SK-N-SH (cell line): ENCODE results near the gene RRP15. TPM values are rescaled to one million over a fixed set of nuclear protein-coding genes. Genes with fewer than 3 reads are reported as not detected.

Experiments used
- CTCF ChIA-PET: fragments of 300-600, 350-600 bp; formaldehyde crosslinking; extraction: SDS; loops from one replicate; lab custom pipeline; 2021; lab: Yijun Ruan, JAX
- POLR2A ChIA-PET: fragments of 350-600 bp; sonication (Branson Sonifier 250); formaldehyde crosslinking; extraction: SDS; loops from one replicate; lab custom pipeline; 2020; ENCODE audit warnings: antibody characterized with exemption, inconsistent platforms; lab: Yijun Ruan, JAX
- DNase-seq: peaks from one replicate; pipeline ENCODE4 v3.0.0; 2012
- H2AFZ ChIP-seq: fragments of 200-600 bp; sonication (generic); 2 replicates; pipeline ENCODE4 v1.8.1; 2016; ENCODE audit warnings: antibody characterized with exemption, mild to moderate bottlenecking, low read depth
- H3F3A ChIP-seq: fragments of 200-600 bp; sonication (generic); replicated peaks from 2 replicates; pipeline ENCODE3; 2016; ENCODE audit warnings: antibody characterized with exemption, mild to moderate bottlenecking; ENCODE audit not compliant: insufficient read depth
- H3K27ac ChIP-seq, 2 experiments: fragments of 200-500 bp in 1 of 2; fragments of 200-600 bp in 1 of 2; sonication (Bioruptor generic) in 1 of 2; sonication (generic), shearing (Covaris generic) in 1 of 2; 2 replicates each; pipeline versions ENCODE4 v1.5.1 to v1.6.1; 2014 to 2016; ENCODE audit warnings: low read depth in 2 of 2, inconsistent platforms in 1 of 2, low read length in 1 of 2, mild to moderate bottlenecking in 1 of 2, mixed read lengths in 1 of 2
- H3K27me3 ChIP-seq: fragments of 200-600 bp; sonication (generic), shearing (Covaris generic); 2 replicates; pipeline ENCODE4 v1.6.1; 2016; ENCODE audit warnings: mixed run types; ENCODE audit not compliant: insufficient read depth
- H3K36me3 ChIP-seq, 2 experiments: fragments of 200-500 bp in 1 of 2; fragments of 200-600 bp in 1 of 2; sonication (Bioruptor generic) in 1 of 2; sonication (generic) in 1 of 2; replicated peaks in 1 of 2; 2 replicates each; pipeline versions ENCODE3 to v1.5.1; 2014 to 2016; ENCODE audit warnings: low read length in 1 of 2, mild to moderate bottlenecking in 1 of 2; ENCODE audit not compliant: insufficient read depth in 2 of 2, control insufficient read depth in 1 of 2
- H3K4me1 ChIP-seq, 2 experiments: fragments of 200-500 bp in 1 of 2; fragments of 200-600 bp in 1 of 2; sonication (Bioruptor generic) in 1 of 2; sonication (generic), shearing (Covaris generic) in 1 of 2; 2 replicates each; pipeline versions ENCODE4 v1.5.1 to v1.6.1; 2014 to 2016; ENCODE audit warnings: low read depth in 1 of 2, low read length in 1 of 2, mixed run types in 1 of 2; ENCODE audit not compliant: insufficient read depth in 2 of 2, control insufficient read depth in 1 of 2
- H3K4me2 ChIP-seq: fragments of 200-600 bp; sonication (generic), shearing (Covaris generic); 2 replicates; pipeline ENCODE4 v1.6.1; 2017; ENCODE audit warnings: mixed run types
- H3K4me3 ChIP-seq, 2 experiments: fragments of 200-500 bp in 1 of 2; fragments of 200-600 bp in 1 of 2; sonication (Bioruptor generic) in 1 of 2; sonication (generic), shearing (Covaris generic) in 1 of 2; 2 replicates each; pipeline versions ENCODE4 v1.5.1 to v1.8.1; 2014 to 2016; ENCODE audit warnings: low read depth in 2 of 2, inconsistent platforms in 1 of 2, low read length in 1 of 2, mild to moderate bottlenecking in 1 of 2, mixed read lengths in 1 of 2, moderate library complexity in 1 of 2
- H3K79me2 ChIP-seq: fragments of 200-600 bp; sonication (generic); 2 replicates; pipeline ENCODE4 v1.8.1; 2017; ENCODE audit warnings: mild to moderate bottlenecking; ENCODE audit not compliant: insufficient read depth
- H3K9ac ChIP-seq: fragments of 200-600 bp; sonication (generic); 2 replicates; pipeline ENCODE4 v1.6.1; 2017; ENCODE audit warnings: mixed run types
- H3K9me2 ChIP-seq: fragments of 200-600 bp; sonication (generic); 2 replicates; pipeline ENCODE4 v1.6.1; 2017; ENCODE audit warnings: mixed run types
- H3K9me3 ChIP-seq: fragments of 200-600 bp; sonication (generic); 2 replicates; pipeline ENCODE4 v1.6.1; 2017; ENCODE audit warnings: mixed run types, mild to moderate bottlenecking, moderate library complexity
- H4K20me1 ChIP-seq: fragments of 200-600 bp; sonication (generic); 2 replicates; pipeline ENCODE4 v1.6.1; 2017; ENCODE audit warnings: mild to moderate bottlenecking, mixed run types; ENCODE audit not compliant: insufficient read depth
- CHD2 ChIP-seq: fragments of 150-350 bp; IDR thresholded peaks from 2 replicates; pipeline ENCODE4 v1.6.1; 2018; ENCODE audit warnings: low read length; ENCODE audit not compliant: partially characterized antibody
- EP300 ChIP-seq, 2 experiments: IDR thresholded peaks; 2 replicates each; pipeline versions ENCODE4 v1.4.0 to v1.6.1; 2012; ENCODE audit warnings: borderline replicate concordance in 1 of 2, low read depth in 1 of 2, low read length in 1 of 2
- EZH2phosphoT487 ChIP-seq: fragments of 200-600 bp; sonication (generic); IDR thresholded peaks from 2 replicates; pipeline ENCODE4 v1.6.1; 2017; ENCODE audit warnings: low read depth, mixed run types, mild to moderate bottlenecking, antibody characterized with exemption, moderate library complexity, borderline replicate concordance
- FOSL2 ChIP-seq: IDR thresholded peaks from 2 replicates; pipeline ENCODE4 v1.4.0; 2012; ENCODE audit warnings: low read depth, mild to moderate bottlenecking, moderate library complexity, borderline replicate concordance
- GABPA ChIP-seq: IDR thresholded peaks from 2 replicates; pipeline ENCODE4 v1.4.0; 2012; ENCODE audit warnings: low read depth, mild to moderate bottlenecking
- POLR2AphosphoS5 ChIP-seq: IDR thresholded peaks from 2 replicates; pipeline ENCODE4 v1.6.1; 2012; ENCODE audit warnings: low read depth, low read length
- RAD21 ChIP-seq: IDR thresholded peaks from 2 replicates; pipeline ENCODE4 v1.6.1; 2012; ENCODE audit warnings: mild to moderate bottlenecking, low read length
- RCOR1 ChIP-seq: fragments of 150-350 bp; IDR thresholded peaks from 2 replicates; pipeline ENCODE4 v1.6.1; 2017; ENCODE audit warnings: antibody characterized with exemption, low read length
- REST ChIP-seq: IDR thresholded peaks from 2 replicates; pipeline ENCODE4 v1.6.1; 2012; ENCODE audit warnings: mild to moderate bottlenecking, low read depth, low read length, moderate library complexity
- TAF1 ChIP-seq: IDR thresholded peaks from 2 replicates; pipeline ENCODE4 v1.6.1; 2012; ENCODE audit warnings: low read depth, mild to moderate bottlenecking, low read length, moderate library complexity, borderline replicate concordance
- TEAD4 ChIP-seq: IDR thresholded peaks from 2 replicates; pipeline ENCODE4 v1.4.0; 2012; ENCODE audit warnings: mild to moderate bottlenecking, borderline replicate concordance; ENCODE audit not compliant: insufficient read depth
- USF2 ChIP-seq: fragments of 150-350 bp; IDR thresholded peaks from 2 replicates; pipeline ENCODE4 v1.6.1; 2017; ENCODE audit warnings: antibody characterized with exemption, low read length, low read depth, borderline replicate concordance
- WGBS: methylation state at CpG from one replicate; pipeline ENCODE4 v1.1.6; 2017; ENCODE audit warnings: low lambda C conversion rate; 5-methylcytosine and 5-hydroxymethylcytosine counted together
- polyA plus RNA-seq, 3 experiments: library from polyadenylated mRNA; depleted of rRNA; stranded (reverse); fragments of >200 nt; gene quantifications; 2 replicates each; pipeline ENCODE4 v1.2.3, GENCODE V29; 2012
- TF ChIP-seq, protein P1 (sequence below): IDR thresholded peaks from 2 replicates; pipeline ENCODE4 v1.4.0; 2012; ENCODE audit warnings: low read depth

RRP15 gene
- polyA plus RNA-seq, 1 of the 3 experiments (the other 2 are of a cell fraction), result 2.1 TPM

GRCh38 chr1:218272366-218272765 lies 12.7 kb upstream of the RRP15 start:
- Histone ChIP-seq H3K9me3 (no peaks in the 10 kb centered on the region), H3K4me3 (no peak overlapping the region), H3K4me1 (no peaks in the 10 kb centered on the region), H3K27me3 (no peaks in the 10 kb centered on the region), H3K36me3 (no peaks in the 10 kb centered on the region), H3K4me2 (no peak overlapping the region), H2AFZ (no peak overlapping the region), H3K9me2 (0 out of 2 replicates have a peak, but pooled peaks cover under 1% of the 10 kb centered on the region), H3K9ac (no peak overlapping the region), H3K27ac (no peak overlapping the region), H3F3A (no peaks in the 10 kb centered on the region), H4K20me1 (no peaks in the 10 kb centered on the region), H3K79me2 (no peaks in the 10 kb centered on the region)
- TF ChIP-seq, protein P1, sequence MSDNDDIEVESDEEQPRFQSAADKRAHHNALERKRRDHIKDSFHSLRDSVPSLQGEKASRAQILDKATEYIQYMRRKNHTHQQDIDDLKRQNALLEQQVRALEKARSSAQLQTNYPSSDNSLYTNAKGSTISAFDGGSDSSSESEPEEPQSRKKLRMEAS, result no peak
- TF ChIP-seq POLR2AphosphoS5, result no peak
- no peak for DNase-seq
- CTCF ChIA-PET, result no interaction called here
- POLR2A ChIA-PET, result no interaction called here
- WGBS, result 83% methylated on average over 6 of the region's 6 CpGs

GRCh38 chr1:218273762-218274479 lies 11.2 kb upstream of the RRP15 start:
- H3K4me1 ChIP-seq, result no peaks in the 10 kb centered on the region
- no peak overlapping the region for H2AFZ ChIP-seq
- no peaks in the 10 kb centered on the region for H3K9me3 ChIP-seq
- ChIA-PET POLR2A (no interaction called here), CTCF (no interaction called here)
- no peaks in the 10 kb centered on the region for H3F3A ChIP-seq
- no peaks in the 10 kb centered on the region for H3K27me3 ChIP-seq
- H3K4me3 ChIP-seq, result no peak overlapping the region
- H3K9me2 ChIP-seq, result 0 out of 2 replicates have a peak, but pooled peaks cover 3% of the 10 kb centered on the region
- TF ChIP-seq USF2 (no peak), EZH2phosphoT487 (no peak), TAF1 (no peak), GABPA (no peak), REST (no peak), EP300 (IDR thresholded peaks at IDR 0.05; ENCODE audit: borderline replicate concordance in 1 of 2, low read depth in 1 of 2, low read length in 1 of 2) (no peak), RAD21 (no peak), FOSL2 (no peak), TEAD4 (no peak), RCOR1 (no peak), CHD2 (no peak)
- H3K79me2 ChIP-seq, result no peaks in the 10 kb centered on the region
- H3K36me3 ChIP-seq, result no peaks in the 10 kb centered on the region
- H4K20me1 ChIP-seq, result no peaks in the 10 kb centered on the region
- no peak overlapping the region for H3K4me2 ChIP-seq
- no peak overlapping the region for H3K9ac ChIP-seq
- 41% methylated on average over 3 of the region's 3 CpGs for WGBS
- DNase-seq, result no peak
- no peak overlapping the region for H3K27ac ChIP-seq
